GM10847 (cell line): ENCODE data around the gene KIF5B.

Source experiments
- POLR2A ChIP-seq: IDR thresholded peaks from 2 replicates; pipeline ENCODE4 v1.6.1; 2011; ENCODE audit not compliant: insufficient read length; ENCODE audit errors: extremely low read depth

The KIF5B gene

DNA sequence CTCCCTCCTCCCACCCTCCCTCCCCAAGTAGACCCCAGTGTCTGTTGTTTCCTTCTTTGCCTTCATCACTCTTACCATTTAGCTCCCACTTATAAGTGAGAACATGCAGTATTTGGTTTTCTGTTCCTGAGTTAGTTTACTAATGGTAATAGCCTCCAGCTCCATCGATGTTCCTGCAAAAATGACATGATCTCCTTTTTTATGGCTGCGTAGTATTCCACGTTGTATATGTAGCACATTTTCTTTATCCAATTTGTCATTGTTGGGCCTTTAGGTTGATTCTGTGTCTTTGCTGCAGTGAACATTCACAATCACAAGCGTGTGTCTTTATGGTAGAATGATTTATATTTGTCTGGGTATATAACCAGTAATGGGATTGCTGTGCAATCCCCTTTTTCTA, 75.8 kb downstream of the KIF5B start:
- TF ChIP-seq POLR2A = no peak

DNA sequence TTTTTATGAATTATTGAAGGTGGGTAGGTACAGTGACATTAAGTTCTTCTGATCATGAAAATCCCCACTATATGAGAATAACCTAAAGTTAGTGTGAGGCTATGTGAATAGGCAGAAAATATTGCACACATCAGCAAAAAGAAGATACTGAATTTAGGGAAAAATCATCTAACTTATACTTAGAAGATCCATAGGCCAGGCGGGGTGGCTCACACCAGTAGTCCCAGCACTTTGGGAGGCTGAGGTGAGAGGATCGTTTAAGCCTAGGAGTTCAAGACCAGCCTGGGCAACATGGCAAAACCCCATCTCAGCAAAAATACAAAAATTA, 78.1 kb downstream of the KIF5B start:
- no peak for TF ChIP-seq POLR2A

DNA sequence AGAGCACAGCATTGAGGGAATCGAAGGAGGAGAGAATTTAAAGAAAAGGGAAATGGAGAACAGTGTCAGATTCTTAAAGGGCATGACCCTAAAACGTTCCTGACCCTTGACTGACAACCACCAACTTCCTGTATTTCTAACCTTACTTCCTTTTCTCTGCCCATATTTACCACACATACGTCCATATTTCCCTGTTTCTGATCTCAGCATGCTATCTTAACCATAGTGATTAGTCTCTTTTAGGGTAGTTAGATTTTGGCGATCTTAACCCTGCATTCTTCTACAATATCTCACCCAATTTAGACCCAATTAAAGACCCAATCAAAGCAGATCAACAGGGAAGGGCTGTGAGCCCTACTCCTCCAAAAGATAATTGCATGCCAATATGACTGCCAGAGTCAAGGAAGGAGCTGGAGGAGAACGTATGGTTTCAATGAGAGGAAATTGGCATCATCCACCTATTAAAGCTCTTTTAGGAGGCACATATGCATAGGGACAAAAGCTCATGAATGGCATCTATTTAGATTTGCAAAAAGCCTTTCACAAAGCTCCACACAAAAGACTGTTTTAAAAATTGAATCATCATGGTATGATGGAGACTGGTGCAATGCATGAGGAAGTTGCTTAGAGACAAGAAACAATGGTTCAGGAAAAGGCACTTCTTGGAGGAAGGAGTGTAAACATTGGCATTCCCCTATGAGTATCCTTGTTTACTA, 78.6 kb downstream of the KIF5B start:
- TF ChIP-seq POLR2A = no peak

DNA sequence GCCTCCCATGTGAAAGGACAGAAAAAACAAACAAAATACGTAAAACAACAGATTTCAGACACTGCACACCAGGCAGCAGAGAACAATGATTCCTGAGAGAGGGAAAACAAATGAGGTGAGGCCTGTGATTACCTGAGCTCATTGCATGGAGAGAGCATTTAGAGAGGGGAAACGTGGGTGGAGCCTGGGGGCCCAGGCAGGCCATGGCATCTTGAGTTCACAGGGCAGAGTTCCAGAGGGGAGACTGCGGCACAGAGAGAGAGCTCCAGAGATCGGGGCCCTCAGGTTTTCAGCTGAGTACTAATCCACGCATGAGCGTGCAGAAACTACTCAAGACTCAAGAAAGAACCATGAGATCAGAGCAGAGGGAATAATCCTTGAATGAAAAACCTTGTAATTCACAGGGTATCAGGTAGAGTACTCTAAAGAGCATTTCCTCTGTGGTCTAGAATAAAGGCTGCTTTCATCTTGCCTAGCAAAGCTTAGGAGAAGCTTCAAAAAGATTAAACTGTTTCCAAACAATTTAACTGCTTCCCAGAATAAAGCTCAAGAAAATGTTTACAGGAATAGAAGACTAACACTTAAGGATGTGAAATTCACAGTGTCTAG, 81.0 kb downstream of the KIF5B start:
- TF ChIP-seq POLR2A = no peak

DNA sequence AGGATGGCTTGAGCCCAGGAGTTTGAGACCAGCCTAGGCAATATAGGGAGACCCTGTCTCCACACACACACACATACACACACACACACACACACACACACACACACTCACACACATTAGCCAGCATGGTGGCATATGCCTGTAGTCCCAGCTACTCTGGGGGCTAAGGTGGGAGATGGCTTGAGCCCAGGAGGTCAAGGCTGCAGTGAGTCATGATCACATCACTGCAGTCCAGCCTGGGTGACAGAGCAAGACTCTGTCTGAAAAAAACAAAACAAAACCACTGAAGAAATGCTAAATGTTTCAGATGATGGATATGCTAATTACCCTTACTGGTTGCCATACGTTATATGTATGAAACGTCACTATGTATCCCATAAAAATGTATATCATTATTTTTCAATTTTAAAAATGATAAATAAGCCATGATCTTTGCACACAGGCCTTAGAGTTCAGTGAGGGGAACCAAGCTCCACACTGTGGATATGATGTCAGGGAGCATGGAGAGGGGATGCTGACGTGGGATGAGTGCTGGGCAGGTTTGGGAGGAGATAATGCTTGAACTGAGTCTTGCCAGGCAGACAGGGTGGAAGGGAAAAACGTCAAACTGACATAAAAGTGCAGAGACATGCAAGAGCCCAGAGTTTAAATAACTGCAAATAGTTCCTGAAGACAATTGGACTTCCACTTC, 81.6 kb downstream of the KIF5B start:
- no peak for TF ChIP-seq POLR2A

DNA sequence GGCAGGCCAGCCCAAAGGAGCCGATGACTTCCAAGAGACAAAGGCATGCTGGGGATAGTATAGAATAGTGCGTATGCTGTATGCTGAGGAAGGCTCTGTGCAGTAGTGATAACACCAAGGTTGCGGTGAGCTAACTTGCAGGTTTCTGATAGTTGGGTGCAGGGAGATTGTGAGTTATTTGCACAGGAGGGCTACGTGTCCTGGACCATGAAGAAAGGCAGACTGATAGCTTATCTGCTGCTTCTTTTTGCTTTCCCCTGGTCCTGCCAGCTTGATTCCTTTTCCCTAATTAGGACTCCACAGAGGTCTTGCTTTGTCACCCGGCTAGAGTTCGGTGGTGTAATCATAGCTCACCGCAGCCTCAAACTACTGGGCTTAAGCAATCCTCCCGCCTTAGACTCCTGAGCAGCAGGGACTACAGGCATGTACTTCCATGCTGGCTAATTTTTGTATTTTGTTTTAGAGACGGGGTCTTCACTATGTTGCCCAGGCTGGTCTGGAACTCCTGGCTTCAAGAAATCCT, 83.6 kb downstream of the KIF5B start:
- TF ChIP-seq POLR2A = no peak

DNA sequence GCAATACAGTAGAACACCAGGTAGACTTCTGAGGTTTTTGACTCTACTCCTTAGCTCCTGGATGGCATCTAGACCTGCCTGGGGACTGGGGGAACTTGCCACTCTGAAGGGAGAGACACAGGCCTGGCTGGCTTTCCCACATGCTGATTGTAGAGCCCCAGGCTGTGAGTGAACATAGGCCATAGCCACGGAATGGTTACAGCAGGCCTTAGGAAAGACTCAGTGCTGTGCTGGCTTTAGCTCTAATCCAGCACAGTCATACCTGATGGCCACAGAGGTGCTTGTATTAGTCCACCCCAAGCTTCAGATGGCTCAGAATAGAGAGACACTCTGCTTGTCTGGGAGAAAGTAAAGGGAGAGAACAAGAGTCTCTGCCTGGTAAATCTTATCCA, 92.6 kb downstream of the KIF5B start:
- no peak for TF ChIP-seq POLR2A

DNA sequence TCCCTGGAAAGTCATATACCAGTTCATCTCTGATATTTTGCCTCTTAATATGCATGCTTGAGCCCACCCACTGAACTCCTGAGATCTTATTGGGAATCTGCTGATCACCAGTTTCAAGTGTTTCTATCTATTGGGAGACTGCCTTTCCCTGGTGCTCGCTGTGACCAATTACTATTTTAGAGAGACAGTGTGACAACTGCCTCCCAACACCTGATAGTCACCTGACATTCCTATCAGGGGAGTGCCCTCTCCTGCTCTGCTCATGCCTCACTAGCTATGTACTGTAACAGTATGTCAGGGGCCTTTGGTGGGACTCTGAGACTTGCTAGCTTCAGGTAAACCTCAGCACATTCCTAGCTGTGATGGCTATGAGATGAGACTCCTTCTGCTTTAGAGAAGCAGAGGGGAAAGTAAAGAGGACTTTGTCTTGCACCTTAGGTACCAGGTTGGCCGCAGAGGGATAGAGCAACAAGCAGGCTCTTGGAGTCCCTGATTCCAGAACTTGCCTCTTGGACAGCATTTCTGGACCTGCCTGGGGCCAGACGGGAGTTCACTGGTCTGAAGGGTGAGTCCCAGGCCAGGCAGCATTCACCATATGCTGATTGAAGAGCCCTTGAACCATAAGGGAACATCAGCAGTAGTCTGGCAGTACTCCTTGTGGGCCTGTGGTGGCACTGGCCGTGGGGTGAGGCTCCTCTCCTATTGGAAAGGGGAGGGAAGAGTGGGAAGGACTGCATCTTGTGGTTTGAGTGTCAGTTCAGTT, 93.2 kb downstream of the KIF5B start:
- TF ChIP-seq POLR2A = no peak

DNA sequence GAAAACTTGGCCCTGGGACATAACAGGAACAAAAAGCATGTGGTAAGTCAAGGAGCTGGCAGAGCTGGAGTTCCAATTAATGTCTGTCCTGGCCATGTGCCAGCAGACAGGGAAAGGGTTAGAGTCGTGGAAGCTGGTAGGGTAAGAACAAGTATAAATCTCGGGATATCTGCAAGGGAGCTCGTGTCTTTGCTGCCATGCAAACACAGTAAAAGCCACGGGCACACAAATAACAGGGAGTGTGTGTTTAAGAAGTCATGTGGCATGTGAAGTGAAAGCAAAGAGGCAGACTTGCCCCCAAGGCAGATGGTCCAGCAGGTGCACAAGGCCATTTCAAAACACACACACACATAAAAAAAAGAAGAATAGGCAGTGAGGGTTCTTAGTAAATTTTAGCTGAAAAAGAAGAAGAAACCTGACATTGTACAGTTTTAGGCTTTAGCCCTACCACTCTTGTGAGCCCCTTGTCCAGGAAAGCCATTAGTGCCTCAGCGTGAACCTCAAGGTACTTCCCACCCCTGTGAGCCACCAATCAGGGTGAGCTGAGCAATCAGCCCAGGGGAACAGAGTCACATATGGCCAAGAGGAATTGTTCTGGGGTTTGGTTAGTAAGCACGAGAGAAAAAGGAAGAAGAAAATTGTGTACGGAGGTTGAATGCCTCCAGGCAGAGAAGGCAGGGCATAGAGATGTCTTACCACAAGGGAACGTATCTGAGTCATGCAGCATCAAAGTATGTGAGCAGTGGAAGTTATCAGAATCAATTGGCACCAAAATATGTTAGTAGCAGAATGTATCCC, 94.7 kb downstream of the KIF5B start:
- no peak for TF ChIP-seq POLR2A

DNA sequence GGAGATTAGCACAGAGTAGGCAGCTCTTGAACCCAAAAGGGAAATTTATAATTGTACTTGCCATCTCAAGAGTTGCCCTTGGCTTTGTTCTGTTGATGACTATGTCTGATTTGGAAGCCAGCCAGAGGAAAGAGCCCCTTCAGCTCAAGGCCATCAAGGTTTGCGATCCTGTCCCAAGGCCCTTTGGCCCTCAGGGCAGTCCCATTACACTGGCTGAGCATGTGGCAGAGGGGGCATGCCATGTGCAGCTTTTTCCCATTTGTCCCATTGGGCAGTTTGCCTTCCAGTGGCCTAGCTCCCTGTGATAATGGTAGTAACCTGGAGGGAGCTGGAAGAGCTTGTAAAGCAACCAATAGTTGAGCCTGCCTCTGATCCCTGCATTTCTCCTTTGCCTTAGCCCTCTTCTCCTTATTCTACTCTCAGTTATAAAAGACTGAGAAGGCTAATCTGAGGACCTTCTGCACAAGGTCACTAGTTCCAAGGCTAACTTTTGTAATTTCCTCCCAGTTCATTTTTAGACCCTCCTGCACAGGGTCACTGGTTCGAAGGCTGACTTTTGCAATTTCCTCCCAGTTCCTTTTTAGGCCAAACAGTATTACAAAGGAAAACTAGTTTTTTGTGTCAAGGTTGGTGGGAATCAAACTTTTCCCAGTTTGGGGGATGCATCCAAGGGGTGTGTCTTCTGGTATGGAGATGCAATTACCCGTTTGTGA, 96.6 kb downstream of the KIF5B start:
- no peak for TF ChIP-seq POLR2A
